ENCODE measurements around the gene HNF1A. TPM values are rescaled to one million over a fixed set of nuclear protein-coding genes. Genes with fewer than 3 reads are reported as not detected.
A peak's percentile ranks its signal among the peaks of the same experiment; 100 is the strongest.

HNF1A gene
- total and polyA plus RNA-seq, 9 of the 15 experiments (the other 6 are each of a cell fraction or from before 2014, with no cell fraction given), result not detected

- TF ChIP-seq CCAR2 (IDR thresholded peaks at IDR 0.05; ENCODE audit: low read depth, low read length) (no peak), STAT5B (CRISPR knock-in tag; IDR thresholded peaks at IDR 0.05) (peak; percentile 43; the same call in 1 of the 2 replicates), GATAD2B (IDR thresholded peaks at IDR 0.05; ENCODE audit: borderline replicate concordance) (no peak), CHD4 (IDR thresholded peaks at IDR 0.05; ENCODE audit: insufficient read depth, insufficient replicate concordance, low read depth, low read length, poor library complexity, severe bottlenecking) (no peak), EZH2 (IDR thresholded peaks at IDR 0.05; ENCODE audit: borderline replicate concordance, low read depth, low read length) (no peak), ZNF175 (CRISPR knock-in tag; IDR thresholded peaks at IDR 0.05; ENCODE audit: low read depth) (peak; percentile 99), ZNF511 (CRISPR knock-in tag; IDR thresholded peaks at IDR 0.05) (no peak), ZNF23 (CRISPR knock-in tag; IDR thresholded peaks at IDR 0.05) (no peak), CHAMP1 (IDR thresholded peaks at IDR 0.05) (no peak), ZNF146 (CRISPR knock-in tag; IDR thresholded peaks at IDR 0.05; ENCODE audit: unreplicated experiment) (no peak), ZKSCAN3 (CRISPR knock-in tag; IDR thresholded peaks at IDR 0.05) (peak; percentile 23; the same call in 1 of the 2 replicates), BDP1 (IDR thresholded peaks at IDR 0.05; ENCODE audit: insufficient read depth, insufficient read length) (no peak), E2F4 (CRISPR knock-in tag; IDR thresholded peaks at IDR 0.05; ENCODE audit: low read depth) (no peak), ELF1 (tag; IDR thresholded peaks at IDR 0.05) (0 out of 2 replicates have a peak, but pooled peaks have one; percentile 18), ZNF134 (CRISPR knock-in tag; conservative IDR thresholded peaks at IDR 0.05) (no peak; the same call in 1 of the 2 replicates)
- TF ChIP-seq, protein P1, sequence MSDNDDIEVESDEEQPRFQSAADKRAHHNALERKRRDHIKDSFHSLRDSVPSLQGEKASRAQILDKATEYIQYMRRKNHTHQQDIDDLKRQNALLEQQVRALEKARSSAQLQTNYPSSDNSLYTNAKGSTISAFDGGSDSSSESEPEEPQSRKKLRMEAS (CRISPR knock-in tag; IDR thresholded peaks at IDR 0.05), result peak; percentile 76
- TF ChIP-seq, protein P2, sequence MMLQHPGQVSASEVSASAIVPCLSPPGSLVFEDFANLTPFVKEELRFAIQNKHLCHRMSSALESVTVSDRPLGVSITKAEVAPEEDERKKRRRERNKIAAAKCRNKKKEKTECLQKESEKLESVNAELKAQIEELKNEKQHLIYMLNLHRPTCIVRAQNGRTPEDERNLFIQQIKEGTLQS (IDR thresholded peaks at IDR 0.05), result no peak; the same call in 1 of the 2 replicates
- TF ChIP-seq, protein P2 (CRISPR knock-in tag; conservative IDR thresholded peaks at IDR 0.05), result no peak
Measured at GRCh38 chr12:121017966-121018491, 39.7 kb downstream of the HNF1A start (continued).

All from K562 (cell line).